GM21526 (cell line): ENCODE results near the gene NPLOC4.
"Not testable (repeated sequence)": the region's sequence is repeated elsewhere in the genome, so short reads cannot be mapped to it uniquely, and the experiment has no call there.

ENCODE experiments used
- ATAC-seq: cut with Tn5 transposase; IDR thresholded peaks from one replicate; pipeline ENCODE4 v1.9.1; 2021; ENCODE audit warnings: moderate library complexity; ENCODE audit not compliant: unreplicated experiment, low FRiP score

Gene NPLOC4

GRCh38 chr17:81636505-81637288 is at the start of gene NPLOC4, which contains the start of gene TSPAN10:
TSS of gene NPLOC4 (minus strand) at chr17:81637112. CDS start at chr17:81636930, 182 bp downstream.
TSS of gene TSPAN10 (plus strand) at chr17:81637196. CDS start at chr17:81642413, 5,217 bp downstream.
- ATAC-seq, result peak; percentile 67

- no peak for ATAC-seq
These were observed 49.7 kb upstream of the NPLOC4 start for GRCh38 chr17:81686614-81687013.

DNA sequence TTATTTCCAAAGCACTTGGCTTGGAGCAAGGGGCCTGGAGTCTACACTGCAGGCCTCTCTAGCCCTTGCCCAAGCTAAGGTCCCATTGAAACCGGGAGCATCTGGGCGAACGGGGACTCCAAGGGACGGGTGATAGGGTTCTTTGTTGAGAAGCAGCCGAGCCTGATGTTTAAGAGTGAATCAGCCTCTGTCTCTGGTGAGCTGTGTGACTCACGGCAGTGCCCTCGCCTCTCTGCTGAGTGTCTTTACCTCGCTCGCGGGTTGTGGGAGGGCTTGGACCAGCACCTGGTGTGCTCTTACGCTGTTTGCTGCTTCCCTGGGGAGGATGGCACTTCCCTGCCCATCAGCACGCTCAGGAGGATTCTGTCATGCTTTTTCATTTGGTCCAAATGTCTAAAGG is 48.2 kb upstream of the NPLOC4 start:
- ATAC-seq, result no peak

DNA sequence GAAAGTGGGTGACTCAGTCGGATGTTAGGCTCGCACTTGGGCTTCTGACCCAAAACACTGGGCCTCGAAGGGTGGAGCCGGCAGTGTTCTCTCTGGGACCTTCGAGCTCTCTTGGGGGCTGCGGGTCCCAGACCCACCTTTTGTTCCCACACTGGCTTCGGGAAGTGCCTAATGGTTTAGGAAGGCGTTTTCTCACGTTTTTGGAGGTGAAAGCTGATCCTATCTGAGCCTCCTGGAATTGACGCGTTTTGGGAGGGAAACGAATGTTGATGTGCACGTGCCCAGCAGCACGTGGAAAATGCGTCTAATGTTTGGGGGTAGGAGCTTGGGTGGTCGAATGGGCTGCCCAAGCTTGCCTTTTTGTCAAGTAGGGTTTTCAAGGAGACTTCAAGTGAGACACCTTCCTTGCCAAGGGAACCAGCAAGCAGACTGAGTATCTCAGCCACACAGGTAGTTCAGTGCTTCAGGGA is 47.6 kb upstream of the NPLOC4 start:
- ATAC-seq, result no peak

- peak; percentile 86 for ATAC-seq
These were observed 46.9 kb upstream of the NPLOC4 start, which contains the start of the genes ARL16 and HGS for GRCh38 chr17:81683584-81684441. TSS of gene ARL16 (minus strand) at chr17:81683797. CDS start at chr17:81683753, 44 bp downstream. TSS of gene HGS (plus strand) at chr17:81684011. CDS start at chr17:81684067, 56 bp downstream.

- ATAC-seq, result peak; percentile 10
These were observed 46.3 kb upstream of the NPLOC4 start for GRCh38 chr17:81683208-81683583.

DNA sequence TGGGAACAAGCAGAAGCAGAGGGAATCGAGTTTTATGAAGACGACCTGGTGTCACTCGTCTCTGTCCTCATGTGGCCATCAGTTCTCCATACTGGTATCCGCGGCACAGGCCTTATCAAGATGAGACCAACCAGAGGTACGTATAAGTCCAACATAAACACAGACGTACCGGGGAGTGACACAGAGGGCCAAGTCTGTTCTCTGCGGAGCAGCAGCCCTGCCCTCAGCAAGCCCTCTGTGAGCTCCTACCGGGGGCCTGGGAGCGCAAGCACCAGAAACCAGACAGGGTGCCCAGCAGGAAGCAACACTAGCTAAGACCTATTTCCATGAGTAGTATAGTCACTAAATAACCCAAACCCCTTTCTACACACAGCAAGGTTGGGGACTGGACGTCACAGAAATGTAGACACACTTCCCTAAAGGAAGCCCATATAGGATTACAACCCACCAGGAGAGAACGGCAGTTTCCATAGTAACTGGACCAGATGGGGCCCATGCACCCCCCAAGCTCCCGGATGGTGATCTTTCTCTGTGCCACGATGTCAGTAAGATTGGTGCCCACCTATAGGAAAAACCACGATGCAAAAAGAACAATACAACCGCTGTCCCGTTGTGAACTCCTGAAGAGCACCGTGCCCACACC is 45.8 kb upstream of the NPLOC4 start:
- ATAC-seq, result no peak

DNA sequence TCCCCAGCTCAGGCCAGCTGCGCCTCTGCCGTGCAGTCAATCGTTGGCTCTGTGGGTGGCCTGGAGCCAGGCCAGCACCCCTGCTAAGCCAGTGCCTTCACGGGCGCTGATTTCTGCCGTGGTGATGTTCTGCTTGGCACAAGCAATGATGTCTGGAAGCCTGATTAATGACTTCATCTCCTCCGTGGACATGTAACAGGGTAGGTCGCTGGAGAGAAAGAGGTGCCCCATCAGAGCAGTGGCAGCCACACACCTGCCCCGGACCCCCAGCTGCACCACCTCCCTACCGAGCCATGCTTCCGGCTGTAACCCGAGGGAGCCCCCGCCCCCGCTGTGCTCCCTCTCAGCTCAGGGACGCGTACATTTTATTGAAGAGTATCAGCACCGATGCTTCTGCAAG is 44.8 kb upstream of the NPLOC4 start:
- no peak for ATAC-seq

- no peak for ATAC-seq
These were observed 43.2 kb upstream of the NPLOC4 start for GRCh38 chr17:81680150-81680549.

DNA sequence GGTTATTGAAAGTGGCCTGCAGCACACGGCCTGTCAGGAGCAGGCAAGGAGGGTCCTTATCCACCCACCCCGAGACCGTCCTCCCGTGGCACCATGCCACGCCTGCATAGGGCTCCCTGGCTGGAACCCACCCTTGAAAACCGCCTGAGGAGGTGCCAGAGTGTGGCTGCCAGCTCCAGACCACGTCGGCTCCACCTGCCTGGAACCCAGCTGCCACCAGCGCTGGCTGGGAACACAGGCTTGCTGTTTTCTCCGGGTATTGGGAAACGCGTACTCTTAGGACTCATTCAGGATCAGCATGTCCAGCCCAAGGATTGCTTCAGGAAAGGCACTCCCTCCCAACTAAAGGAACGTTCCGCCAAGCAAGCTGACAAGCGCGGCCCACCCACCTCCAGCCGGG is 40.0 kb upstream of the NPLOC4 start:
- ATAC-seq, result no peak

- ATAC-seq, result not testable (repeated sequence)
These were observed 38.8 kb upstream of the NPLOC4 start for GRCh38 chr17:81675515-81676221.

DNA sequence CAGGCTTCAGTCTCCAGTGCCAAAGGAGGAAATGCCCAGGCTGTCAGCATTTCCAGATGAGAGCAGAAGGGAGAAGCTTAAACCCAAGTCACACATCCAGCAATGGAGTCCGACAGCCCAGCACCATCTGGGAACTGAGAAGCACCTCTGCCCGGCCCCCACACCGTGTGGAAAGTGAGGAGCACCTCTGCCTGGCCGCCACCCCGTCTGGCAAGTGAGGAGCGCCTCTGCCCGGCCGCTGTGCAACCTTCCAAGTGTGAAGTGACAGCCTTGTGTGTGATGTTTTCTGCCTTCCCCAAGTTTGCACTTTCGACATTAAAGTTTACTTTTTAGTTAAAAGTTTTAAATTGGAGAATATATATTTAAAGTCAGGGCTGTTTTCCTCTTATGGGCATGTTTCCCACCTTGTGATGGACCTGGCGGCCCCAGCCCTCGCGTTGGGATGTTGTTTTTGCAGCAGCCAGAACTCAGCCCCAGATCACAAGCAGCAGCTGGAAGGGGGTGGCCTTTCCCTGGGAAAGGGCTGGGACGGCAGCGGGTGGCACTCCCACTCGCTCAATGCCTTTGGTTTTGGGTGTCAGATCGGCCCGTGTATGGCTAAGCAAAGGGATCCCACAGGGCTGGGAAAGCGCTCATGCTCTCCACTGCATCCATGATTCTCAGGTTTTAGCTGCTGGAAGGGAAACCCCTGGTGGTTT is 36.8 kb upstream of the NPLOC4 start:
- ATAC-seq, result no peak

DNA sequence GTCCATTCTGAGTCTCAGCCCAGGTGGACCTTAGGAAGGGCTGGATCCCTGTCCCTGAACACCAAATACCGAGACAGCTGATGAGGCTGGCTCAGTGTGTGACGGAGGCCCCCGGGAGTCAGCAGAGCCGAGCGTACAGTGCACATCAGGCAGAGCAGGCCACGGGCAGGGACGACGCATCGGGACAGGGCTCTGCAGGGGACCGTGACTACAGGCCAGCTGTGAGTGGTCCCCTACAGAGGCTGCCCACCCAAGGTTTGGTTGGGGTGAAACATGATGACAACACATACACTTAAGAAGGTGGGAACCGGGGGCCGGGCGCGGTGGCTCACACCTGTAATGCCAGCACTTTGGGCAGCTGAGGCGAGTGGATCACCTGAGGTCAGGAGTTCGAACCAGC is 36.0 kb upstream of the NPLOC4 start:
- ATAC-seq, result no peak

GRCh38 chr17:81672504-81672903 is 35.6 kb upstream of the NPLOC4 start:
- no peak for ATAC-seq

DNA sequence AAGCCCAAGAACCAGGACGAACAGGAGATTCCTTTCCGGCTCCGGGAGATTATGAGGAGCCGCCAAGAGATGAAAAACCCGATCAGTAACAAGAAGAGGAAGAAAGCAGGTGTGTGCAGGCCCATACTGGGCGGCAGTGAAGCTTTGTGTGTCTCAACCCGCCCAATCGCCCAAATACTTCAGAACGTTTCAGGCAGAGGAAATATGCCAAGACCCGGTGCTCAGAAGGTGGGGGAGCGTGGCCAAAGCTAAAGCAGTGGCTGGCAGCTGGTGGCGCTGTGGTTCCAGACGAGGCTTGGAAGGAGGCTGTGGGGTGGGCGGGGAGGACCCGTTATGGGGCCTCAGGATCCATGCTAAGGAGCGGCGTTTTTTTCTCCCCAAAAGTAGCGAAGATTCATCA is 30.8 kb upstream of the NPLOC4 start:
- ATAC-seq, result no peak

GRCh38 chr17:81666342-81667191 is 29.7 kb upstream of the NPLOC4 start, which contains the start of the genes CCDC137 and OXLD1:
TSS of gene CCDC137 (plus strand) at chr17:81666737. CDS start at chr17:81666767, 30 bp downstream.
TSS of gene OXLD1 (minus strand) at chr17:81666605. CDS start at chr17:81666577, 28 bp downstream.
- ATAC-seq, result peak; percentile 84

DNA sequence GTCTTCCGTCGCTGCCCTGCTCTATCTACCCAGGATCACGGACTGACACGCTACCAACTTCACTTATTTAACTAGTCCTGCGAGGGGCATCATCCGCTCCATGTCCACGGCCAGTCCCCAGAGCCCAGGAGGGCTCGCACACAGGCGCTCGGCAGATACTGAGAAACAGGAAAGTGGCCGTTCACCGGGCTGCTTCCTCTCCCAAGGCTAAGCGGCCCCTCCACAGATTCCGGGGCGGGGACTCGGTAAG is 29.1 kb upstream of the NPLOC4 start:
- peak; percentile 23 for ATAC-seq

DNA sequence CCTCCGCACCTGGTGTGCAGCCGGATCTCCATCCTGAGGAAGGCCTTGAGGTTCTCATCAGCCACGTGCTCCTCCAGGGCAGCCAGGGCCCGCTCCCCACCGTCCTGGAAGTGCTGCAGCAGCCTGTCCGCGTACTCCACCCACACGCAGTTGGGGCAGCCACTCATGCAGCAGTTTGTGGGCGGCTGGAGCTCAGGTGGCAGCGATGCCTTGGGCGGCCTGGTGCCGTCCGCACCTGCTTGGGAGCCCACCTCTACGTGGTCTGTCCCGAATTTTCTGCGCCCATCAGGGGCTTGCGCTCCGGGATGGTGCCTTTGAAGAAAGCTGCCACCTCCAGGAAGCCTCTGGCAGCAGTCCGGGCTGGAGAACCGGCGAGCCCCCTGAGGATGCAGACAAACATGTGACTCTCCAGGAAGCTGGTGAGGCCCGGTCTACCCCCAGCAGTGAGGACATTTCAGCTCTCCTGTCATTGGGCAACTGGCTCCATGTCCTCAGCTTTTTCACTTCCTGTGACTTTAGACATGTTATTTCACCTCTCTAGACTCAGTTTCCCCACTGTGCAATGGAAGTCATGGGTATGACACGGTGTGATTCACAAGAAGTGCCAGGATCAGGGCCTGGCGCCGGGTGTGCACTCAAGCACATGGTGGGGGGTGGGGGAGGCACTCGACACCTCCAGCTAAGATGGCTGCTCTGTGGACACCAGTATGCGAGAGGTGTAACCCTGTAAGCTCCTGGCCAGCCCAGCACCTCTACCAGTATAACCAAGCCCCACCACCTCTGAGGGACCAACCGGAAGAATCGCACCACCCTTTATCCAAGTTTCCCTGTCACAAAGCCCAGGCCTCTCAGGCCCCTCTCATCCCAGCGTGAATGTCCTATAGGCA is 28.5 kb upstream of the NPLOC4 start:
- ATAC-seq, result peak; percentile 11
